ENCODE results near the gene IL18RAP. TPM values are rescaled to one million over a fixed set of nuclear protein-coding genes. Genes with fewer than 3 reads are reported as not detected.

IL18RAP gene, protein sequence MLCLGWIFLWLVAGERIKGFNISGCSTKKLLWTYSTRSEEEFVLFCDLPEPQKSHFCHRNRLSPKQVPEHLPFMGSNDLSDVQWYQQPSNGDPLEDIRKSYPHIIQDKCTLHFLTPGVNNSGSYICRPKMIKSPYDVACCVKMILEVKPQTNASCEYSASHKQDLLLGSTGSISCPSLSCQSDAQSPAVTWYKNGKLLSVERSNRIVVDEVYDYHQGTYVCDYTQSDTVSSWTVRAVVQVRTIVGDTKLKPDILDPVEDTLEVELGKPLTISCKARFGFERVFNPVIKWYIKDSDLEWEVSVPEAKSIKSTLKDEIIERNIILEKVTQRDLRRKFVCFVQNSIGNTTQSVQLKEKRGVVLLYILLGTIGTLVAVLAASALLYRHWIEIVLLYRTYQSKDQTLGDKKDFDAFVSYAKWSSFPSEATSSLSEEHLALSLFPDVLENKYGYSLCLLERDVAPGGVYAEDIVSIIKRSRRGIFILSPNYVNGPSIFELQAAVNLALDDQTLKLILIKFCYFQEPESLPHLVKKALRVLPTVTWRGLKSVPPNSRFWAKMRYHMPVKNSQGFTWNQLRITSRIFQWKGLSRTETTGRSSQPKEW
- 0.45 TPM for total RNA-seq

DNA sequence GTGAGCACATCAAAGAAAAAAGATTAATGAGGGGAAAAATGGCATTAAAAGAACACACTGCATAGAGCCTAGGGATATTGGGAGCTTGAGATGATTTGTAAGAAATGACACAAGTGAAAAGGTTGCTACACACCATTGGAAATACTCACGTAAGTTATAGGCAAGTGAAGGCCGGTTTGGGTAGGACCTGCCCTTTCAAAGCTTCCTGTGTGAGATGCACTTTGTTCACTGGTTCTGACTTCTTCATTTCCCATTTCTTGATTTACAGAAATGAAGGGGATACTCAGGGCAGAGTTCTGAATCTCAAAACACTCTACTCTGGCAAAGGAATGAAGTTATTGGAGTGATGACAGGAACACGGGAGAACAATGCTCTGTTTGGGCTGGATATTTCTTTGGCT is at the start of gene IL18RAP:
TSS of gene IL18RAP (plus strand) at position 251 of the 400 bp plus-strand sequence. CDS start at position 369, 118 bp downstream.
- no peak for ATAC-seq
- no peak for DNase-seq (ENCODE audit: low spot score)

DNA sequence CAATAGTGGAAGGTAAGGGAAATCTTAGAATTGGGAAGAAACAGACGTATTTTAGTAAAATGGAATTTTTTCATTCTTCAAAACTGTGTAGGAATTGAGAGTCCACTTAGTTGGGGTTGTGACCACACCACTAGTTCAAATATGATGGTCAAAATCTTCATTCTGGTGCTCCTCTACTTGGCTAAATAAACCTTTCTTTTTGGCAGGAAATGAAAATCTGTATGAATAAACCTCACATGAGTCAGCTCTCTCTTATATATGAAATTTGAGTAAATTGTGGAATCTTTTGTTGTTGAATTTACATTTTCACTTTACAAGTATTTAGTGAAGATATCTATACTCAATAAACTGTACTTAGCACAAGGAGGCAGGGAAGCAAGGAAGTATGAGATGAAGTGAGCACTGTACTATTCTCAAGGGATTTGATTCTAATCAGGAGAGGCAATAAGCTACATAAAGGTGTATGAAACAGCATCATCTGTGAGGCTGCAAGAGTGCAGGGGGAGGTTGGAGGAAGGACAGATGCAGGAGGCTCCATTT is 46.8 kb upstream of the IL18RAP start:
- ATAC-seq (no peak), DNase-seq (ENCODE audit: low spot score) (no peak)

DNA sequence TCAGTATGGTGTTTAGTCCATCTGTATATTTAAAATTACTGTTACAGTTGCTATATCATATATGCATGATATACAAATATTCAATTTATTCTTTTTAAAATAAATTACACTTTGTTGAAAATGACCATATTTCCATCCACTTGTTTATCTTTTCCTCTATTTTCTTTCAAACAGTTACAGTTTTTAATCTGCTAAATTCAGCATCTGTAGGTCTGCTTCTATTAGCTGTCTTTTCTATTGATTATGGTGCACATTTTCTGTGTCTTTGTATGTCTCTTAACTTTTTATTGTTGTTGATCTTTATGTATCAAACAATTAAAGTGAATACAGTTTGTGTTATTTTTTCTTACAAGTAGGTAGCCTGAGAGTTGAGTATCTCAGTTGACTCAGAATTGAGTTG is 39.2 kb upstream of the IL18RAP start:
- ATAC-seq, result no peak
- no peak for DNase-seq (ENCODE audit: low spot score)

DNA sequence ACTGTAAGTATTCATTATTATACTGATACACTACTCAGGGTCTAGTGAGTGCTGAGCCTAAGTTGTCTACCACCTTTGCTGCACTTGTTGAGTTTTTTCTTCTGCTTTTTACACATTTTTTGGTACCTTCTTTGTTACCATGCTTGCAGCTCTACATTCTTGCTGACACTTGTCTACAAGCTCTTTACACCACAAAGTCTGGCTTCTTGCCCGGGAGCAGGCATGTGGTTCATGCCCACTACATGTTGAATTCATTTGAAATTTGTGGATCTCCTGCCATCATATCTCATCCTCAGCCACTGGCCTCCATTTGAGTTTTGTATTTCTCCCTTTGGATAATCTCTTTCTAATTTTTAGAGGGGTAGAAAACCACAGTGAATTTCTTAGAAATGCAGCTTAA is 37.4 kb upstream of the IL18RAP start:
- ATAC-seq (no peak), DNase-seq (ENCODE audit: low spot score) (no peak)

DNA sequence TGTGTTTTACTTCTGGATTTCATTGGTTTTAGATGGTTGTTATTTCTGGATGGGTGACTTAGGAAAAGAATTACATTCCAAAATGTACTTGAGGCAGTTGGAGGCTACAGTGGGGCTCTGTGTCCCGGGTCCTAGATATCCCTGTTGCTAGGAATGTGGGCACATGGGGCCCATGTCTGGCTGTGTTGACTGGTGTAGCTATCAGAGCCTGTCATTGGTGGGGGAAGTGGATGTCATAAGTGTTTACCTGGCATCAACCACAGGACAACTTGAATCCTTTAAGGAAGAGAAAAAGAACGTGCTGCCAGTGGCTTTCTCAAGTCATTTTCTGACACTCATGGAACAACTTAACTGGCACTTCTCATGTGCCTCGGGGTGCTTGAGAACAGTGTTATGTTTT is 37.0 kb upstream of the IL18RAP start:
- DNase-seq (ENCODE audit: low spot score) (no peak), ATAC-seq (no peak)

DNA sequence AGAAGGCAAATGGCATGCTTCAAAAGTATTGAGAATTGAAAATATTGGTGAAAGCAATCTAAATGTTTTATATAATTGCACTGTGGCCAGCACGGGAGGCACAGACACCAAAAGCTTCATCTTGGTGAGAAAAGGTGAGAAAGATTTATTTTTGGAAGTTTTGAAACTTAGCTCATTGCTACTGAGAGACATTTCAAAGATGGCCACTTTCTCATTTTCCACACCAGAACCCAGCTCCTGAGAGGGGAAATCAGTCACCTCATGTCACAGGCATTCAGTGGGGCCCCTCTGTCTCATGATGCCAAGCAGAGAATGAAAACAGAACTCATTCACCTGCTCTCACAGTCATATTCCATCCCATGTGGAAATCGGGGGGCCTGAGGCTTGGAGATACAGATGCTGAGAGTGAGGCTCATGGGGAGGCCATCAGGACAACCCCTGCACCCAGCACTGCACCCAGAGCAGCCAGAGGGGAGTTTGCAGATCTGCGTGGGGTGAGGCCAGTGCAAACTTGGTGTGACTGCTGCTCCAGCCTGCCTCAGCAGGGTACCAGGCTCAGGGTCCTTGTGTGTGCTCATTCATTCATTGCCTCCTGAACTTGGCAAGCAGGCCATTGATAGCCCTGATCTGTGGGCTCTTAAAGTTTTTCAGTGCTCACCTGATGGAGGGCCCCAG is 36.0 kb upstream of the IL18RAP start:
- ATAC-seq (no peak), DNase-seq (ENCODE audit: low spot score) (no peak)

DNA sequence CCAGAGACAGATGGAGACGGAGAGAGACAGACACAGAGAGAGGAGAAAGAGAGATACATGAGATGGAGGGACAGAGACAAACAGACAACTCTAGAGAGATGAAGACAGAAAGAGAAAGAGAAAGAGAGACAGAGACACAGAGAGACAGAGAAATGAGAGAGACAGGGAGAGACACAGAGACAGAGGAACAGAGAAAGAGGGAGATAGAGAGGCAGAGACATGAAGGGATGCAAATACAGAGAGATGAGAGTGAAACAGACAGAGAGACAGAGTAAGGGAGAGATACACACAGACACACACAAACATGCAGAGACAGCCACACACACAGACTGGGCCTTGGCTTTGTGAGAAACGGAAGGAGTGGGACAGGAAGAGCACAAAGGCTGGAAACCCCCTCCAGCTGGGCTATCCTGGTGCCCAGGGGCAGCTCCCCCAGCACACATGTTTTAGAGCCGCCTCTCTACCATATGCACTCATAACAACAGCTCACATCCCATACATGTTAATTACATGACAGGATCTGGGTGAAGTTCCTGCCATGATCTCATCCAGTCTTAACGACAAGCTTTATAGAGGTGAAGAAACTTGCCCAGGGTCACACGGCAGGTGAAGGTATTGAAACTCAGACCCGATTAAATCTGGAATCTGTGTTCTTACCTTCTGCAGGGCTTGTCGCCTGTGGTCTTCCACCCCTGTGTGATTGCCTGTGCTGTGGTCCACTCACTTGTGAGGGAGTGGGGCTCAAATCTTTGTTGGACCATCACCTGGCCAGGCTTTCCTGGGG is 35.0 kb upstream of the IL18RAP start:
- ATAC-seq, result no peak
- DNase-seq (ENCODE audit: low spot score), result no peak

DNA sequence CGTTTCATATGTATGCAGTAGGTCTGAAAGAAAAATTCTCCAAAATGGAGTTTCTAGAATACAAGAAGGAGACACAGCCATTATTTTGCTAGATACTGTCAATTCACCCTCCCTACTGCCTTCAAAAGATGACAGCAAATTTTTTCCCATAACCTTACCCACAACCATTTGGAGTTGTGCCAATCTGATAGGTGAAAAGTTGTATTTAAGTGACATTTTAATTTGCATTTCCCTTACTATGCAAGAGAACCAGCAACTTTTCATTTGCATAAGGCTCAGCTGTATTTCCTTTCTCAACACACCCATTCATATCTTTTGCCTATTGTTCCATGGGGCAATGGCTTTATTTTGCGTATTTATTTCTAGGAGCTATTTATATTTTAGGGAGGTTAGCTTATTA is 31.4 kb upstream of the IL18RAP start:
- DNase-seq (ENCODE audit: low spot score) (no peak), ATAC-seq (no peak)

DNA sequence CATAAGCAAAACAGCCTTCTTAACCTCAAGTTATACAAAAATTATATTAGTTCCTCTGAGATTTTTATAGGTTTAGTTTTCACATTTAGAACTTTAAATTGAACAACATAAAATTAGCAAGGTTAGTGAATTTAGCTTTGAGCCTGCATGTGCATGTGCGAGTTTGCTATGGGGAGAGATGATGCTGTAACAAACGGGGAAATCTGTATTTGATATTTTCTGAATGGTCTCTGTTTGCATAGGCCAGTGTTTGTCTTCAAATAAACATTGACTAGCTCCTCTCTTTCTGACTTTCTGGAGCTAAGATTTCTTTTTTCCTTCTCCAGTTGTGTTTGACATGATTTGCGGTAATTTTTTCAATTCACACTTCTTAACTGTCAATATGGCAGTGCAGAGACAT is 30.9 kb upstream of the IL18RAP start:
- ATAC-seq, result no peak
- no peak for DNase-seq (ENCODE audit: low spot score)

DNA sequence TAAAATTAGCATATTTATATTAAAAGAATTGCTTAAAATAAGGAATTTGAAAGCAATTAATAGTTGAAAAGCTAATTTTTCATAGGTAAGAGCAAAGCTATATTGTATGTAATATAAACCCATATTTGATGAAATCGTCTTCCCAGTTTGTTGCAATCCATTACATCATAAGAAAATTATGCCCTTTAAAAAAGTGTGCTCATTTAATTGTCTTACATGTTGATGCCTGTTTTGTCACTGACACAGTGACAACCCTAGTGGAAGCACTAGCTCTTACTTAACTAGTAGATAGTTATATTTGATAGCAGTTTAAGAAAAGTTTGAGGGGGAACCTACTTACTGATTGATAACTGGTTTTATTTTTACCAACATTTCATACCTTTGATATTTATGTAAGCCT is 30.0 kb upstream of the IL18RAP start:
- DNase-seq (ENCODE audit: low spot score) (no peak), ATAC-seq (no peak)

DNA sequence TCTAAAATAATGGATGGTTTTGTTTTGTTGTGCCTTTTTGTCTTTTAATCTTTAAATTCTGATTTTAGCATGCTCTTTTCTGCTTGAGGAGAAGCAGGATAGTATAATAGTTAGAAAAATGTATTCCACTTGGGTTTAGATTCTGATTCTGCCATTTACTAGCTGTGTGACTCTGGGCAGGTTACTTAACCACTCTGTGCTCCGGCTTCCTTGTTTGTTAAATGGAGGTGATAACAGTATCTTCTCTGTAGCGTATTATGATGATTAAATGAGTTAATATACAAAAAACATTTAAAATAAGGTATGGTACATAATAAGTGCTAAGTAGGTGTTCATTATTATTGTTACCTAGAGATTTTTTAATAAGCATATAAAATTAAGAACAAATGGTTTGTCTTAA is 26.9 kb upstream of the IL18RAP start:
- no peak for ATAC-seq

DNA sequence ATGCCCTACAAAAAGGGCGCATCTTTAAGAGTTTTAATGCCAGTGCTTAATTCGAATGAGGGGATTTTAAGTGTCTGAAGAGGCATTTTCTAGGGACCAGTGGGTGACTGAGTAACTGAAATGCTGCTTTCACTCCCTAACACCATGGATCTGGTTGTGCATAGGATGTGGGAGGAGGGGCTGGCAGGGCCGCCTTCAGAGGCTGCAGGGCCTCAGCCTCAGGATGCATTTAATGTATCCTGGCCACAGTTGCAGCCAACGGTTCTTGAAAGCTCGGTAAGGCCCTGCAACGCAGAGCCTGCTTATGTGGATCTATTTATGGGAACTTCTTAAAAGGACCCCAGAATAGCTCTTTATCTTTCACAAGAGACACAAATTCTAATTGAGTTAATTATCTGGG is 25.8 kb upstream of the IL18RAP start:
- no peak for DNase-seq (ENCODE audit: low spot score)

More for the DNA sequence above, 26.9 kb upstream of the IL18RAP start:
- no peak for DNase-seq (ENCODE audit: low spot score)

DNA sequence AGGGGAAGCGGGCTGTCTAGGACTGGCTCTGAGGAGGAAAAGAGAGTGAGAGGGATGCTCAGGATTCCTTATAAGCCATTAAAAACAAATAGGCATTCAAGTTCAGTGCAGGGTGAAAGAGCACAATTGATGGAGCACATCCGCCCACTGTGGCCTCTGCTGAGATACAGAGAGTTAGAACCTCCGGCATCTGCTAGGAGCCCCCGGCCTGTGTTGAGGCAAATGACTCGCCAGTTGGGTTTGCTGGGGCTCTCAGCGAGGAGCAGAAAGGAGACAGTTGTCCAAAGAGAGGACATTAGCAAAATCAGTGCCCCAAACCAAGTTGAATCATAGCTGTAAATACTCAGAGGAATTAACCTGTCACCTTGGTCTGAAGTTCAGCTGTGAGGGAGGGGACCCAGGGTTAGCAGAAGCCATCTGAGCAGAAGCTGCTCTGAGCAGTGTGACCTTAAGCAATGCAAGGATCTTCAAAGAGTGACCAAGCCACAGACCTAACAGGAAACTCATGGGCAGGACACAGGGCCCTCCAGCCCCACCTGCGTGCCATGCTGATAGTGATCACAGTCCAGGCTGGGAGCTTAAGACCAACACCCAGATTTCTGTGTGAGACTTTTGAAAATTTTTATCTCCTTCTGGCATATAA is 23.3 kb upstream of the IL18RAP start:
- no peak for DNase-seq (ENCODE audit: low spot score)

More for the DNA sequence above, 25.8 kb upstream of the IL18RAP start:
- ATAC-seq, result no peak

DNA sequence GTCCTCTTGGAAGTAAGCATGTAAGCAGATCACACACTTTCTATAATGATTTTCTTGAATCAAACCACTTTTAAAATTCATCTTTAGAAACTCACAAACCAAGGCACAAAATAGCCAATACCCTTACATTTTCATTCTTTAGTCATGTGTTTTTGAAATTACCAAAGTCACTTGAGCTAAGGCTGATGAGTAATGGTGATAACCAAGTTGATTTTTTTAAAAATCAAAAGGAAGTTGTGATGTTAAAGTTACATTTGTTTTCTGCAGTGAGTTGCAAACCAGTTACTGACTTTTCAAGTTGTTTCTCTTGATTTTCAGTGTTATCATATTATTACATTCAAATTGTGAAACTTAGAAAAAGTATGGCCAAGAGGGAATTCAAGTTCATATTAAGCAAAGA is 21.5 kb upstream of the IL18RAP start:
- ATAC-seq, result no peak
- DNase-seq (ENCODE audit: low spot score), result no peak

More for the DNA sequence above, 23.3 kb upstream of the IL18RAP start:
- ATAC-seq, result no peak

DNA sequence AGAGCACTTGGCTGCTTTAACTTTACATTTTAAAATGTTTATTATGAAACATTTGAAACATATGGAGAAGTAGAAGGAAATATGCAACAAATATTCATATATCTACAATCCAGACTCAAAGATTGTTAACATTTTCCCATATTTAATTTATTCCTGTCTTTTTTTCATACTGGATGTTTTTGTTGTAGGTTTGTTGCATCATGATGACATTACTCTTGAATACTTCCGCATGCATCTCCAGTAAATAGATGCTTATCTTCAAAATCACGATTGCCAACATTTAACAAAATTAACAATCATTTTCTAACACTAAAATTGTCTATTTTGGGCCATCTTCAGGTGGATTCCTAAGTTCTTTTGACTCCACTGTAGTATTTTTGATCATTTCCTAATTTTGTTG is 21.1 kb upstream of the IL18RAP start:
- no peak for ATAC-seq
- no peak for DNase-seq (ENCODE audit: low spot score)

DNA sequence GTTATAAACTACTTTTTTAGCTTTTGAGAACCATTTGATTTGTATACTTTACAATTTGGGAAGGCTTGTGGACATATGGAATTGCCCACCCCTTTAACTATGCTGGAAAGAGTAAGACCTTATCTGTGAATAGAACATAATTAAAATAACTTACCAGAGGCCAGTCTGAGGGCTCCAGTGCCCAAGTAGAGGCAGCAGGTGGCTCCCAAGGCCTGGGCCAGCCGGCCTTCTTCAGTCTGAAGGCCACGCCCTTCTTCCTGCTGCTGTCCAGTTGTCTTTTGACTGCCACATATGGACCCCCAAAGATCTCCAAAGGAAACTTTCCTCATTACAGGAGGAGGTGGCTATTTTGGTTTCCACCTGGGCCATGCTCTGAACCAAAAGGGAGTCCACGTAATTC is 12.0 kb upstream of the IL18RAP start:
- DNase-seq (ENCODE audit: low spot score), result no peak
- no peak for ATAC-seq

DNA sequence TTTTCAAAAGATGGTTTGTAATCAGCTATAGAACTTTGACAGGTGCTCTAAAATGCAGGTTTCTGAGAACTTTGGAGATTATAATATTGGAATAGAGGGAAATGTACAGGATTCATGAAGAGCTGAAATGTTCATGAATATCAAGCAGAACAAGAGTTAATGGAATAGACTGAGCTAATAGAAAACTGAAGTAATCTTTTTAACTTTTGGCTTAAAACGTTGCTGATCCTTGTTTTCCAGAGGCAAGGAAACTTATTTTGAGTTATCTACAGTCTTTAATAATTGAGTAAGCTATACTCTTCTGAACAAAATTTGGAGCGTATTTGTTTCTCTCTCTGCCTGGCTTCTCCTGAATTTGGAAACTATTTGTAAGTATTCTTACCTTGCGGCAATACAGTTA is 10.8 kb upstream of the IL18RAP start:
- ATAC-seq (no peak), DNase-seq (ENCODE audit: low spot score) (no peak)

DNA sequence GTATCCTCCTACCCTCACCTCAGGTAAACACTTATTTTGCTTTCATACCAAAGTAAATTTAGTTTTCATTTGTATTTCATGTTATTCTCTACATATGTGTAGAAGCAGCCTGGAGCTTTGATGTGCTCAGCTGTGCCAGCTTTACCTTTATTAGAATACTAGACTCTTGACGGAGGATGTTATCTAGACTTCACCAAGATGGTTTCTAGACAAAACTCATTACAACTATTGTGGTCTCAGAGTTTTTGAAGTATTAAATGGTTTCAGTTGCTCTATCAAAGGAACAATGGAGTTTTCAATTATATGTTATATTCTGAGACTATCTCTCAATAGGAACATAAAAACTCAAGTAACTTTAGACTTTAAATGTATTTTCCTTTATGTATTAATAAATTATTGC is 5.0 kb upstream of the IL18RAP start:
- no peak for DNase-seq (ENCODE audit: low spot score)
- ATAC-seq, result no peak

DNA sequence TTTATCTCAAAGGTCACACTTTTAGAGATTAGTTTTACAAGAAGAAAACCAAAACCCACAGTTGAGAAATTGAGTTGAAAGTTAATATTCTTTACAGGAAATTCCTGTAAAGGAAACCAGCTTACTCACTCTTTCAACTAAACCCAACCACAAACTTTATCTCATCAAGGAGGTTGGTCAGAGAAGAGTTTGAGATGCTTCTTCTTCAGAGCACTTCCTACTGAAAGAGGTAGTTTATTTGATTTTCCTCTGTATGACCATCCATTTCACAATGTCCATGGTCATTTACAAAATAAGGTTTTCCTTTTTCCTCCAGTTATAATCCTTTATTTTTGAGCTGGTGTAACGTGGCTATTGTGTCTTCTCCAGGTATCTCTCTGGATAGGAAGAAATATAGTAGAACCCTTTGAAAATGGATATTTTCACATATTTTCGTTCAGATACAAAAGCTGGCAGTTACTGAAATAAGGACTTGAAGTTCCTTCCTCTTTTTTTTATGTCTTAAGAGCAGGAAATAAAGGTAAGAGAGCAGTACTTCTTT is 4.5 kb upstream of the IL18RAP start:
- no peak for ATAC-seq
- DNase-seq (ENCODE audit: low spot score), result no peak

DNA sequence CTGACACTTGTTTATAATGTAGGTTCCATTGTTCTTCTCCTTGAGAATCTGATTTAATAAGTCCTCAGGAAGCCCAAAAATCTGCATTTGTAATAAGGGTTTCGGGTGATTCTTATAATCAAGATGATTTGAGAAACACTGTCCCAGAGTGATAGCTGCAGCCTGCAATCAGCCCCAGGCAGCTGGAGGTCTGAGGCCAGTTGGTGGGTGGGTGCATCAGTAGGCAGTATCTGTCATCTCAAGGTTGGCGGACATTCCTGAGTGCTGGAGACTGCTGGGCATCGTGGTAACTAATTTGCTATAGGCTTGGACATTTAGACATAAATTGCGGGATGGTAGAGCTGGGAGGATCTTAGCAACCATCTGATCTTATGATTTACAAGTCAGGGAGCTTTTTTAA is 2.7 kb upstream of the IL18RAP start:
- ATAC-seq (no peak), DNase-seq (ENCODE audit: low spot score) (no peak)

Measured in left lobe of liver (tissue), 2 donors.